Sigmoid colon (tissue), 7 donors: ENCODE results near the gene TBX15. TPM values are rescaled to one million over a fixed set of nuclear protein-coding genes. Genes with fewer than 3 reads are reported as not detected.
"Not testable (repeated sequence)": the region's sequence is repeated elsewhere in the genome, so short reads cannot be mapped to it uniquely, and the experiment has no call there.

Experiments
- DNase-seq: peaks from one replicate; pipeline ENCODE4 v3.0.0-alpha.2; 2019
- H3K27ac ChIP-seq, 4 donors: fragments of 200-600 bp; sonication (generic); one replicate each; pipeline ENCODE4 v1.5.1; 2016 to 2019; ENCODE audit warnings: mild to moderate bottlenecking in 1 of 4
- H3K27me3 ChIP-seq, 3 donors: fragments of 200-600 bp; sonication (generic); one replicate each; pipeline ENCODE4 v1.5.1; 2019; ENCODE audit warnings: mild to moderate bottlenecking in 1 of 3
- H3K36me3 ChIP-seq, 4 donors: fragments of 200-600 bp; sonication (generic); one replicate each; pipeline ENCODE4 v1.5.1; 2016 to 2019
- H3K4me1 ChIP-seq, 4 donors: fragments of 200-600 bp; sonication (generic); one replicate each; pipeline ENCODE4 v1.5.1; 2017 to 2019
- H3K4me3 ChIP-seq, 4 donors: fragments of 200-600 bp; sonication (generic); one replicate each; pipeline ENCODE4 v1.5.1; 2017 to 2019; ENCODE audit warnings: mild to moderate bottlenecking in 2 of 4, moderate library complexity in 1 of 4
- H3K9me3 ChIP-seq, 4 donors: fragments of 200-600 bp in 3 of 4; sonication (generic) in 3 of 4; one replicate each; pipeline versions ENCODE4 v1.5.1 to v1.6.1; 2013 to 2019
- CTCF ChIP-seq, 4 experiments: fragments of 450-650 bp in 3 of 4; fragments of 200-600 bp in 1 of 4; IDR thresholded peaks; one replicate each; pipeline ENCODE4 v1.5.1; 2016 to 2019; ENCODE audit warnings: antibody characterized with exemption in 4 of 4, mild to moderate bottlenecking in 3 of 4, moderate library complexity in 2 of 4
- EP300 ChIP-seq, 4 donors: sonication (generic); formaldehyde crosslinking; IDR thresholded peaks; one replicate each; pipeline ENCODE4 v1.6.1; 2017; ENCODE audit warnings: antibody characterized with exemption in 4 of 4
- POLR2A ChIP-seq, 2 donors: fragments of 450-650 bp; IDR thresholded peaks; one replicate each; pipeline ENCODE4 v1.6.1; 2016; ENCODE audit warnings: antibody characterized with exemption in 2 of 2, mild to moderate bottlenecking in 2 of 2, moderate library complexity in 2 of 2
- POLR2AphosphoS5 ChIP-seq, 4 donors: sonication (generic); formaldehyde crosslinking; IDR thresholded peaks; one replicate each; pipeline ENCODE4 v1.6.1; 2017; ENCODE audit warnings: antibody characterized with exemption in 4 of 4
- WGBS, 2 donors: extraction: QIAGEN DNeasy Blood & Tissue Kit; methylation state at CpG; one replicate each; pipeline ENCODE4 v1.1.7; 2013; 5-methylcytosine and 5-hydroxymethylcytosine counted together
- intact Hi-C: fragments of 100-400 bp; cut with DNase I; formaldehyde crosslinking; loops from one replicate; pipeline ENCODE4 v1.15.1; 2023
- polyA plus RNA-seq, 3 donors: library from polyadenylated mRNA; stranded (reverse); fragments of 200-250 nt; gene quantifications; one replicate each; pipeline ENCODE4 v1.2.3, GENCODE V29; 2013
- total RNA-seq, 4 donors: library from RNA; depleted of rRNA; stranded (reverse); fragments of >200 nt; gene quantifications; one replicate each; pipeline ENCODE4 v1.1.0, GENCODE V29; 2016
- donor health status: healthy with polysubstance abuse.
- donor health status: Bipolar disorder and iron deficiency.
- donor health status: healthy.

TBX15 gene
- total and polyA plus RNA-seq, 7 donors = under 0.01 to 0.28 (median 0.03) TPM; not detected in 2

DNA sequence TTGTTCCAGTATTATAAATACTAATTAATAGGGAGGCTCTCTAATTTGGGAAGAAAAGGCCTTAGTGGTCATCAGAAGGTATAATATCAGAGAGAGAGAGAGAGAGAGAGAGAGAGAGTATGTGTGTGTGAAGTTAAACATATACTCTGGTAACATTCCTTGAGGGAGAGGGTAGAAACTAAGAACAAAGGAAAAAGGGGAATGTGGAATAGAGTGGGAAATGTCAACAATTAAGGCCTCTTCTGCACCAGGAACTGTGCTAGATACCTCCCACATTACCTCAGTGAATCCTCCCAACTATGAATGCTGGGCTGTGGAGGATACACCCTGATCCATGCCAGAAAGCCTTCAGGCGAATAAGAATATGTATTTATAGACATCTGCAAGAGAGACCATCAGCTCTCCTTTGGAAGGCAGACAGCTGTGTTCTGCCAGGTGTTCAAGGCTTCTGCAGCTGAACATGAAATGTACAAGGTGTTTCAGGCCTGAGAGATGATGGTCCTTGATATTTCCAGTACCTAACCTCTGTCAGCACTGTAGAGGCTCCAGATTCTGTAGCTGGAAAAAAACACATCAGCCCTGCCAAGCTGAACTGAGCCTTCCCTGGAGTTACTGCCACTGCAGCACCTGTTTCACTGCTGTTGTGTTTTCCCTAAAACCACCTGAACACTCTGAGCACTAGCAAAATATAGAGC, 29.1 kb downstream of the TBX15 start:
- no peak overlapping the region for H3K27ac ChIP-seq
- no peaks in the 10 kb centered on the region for H3K36me3 ChIP-seq
- WGBS, 2 donors = 87 to 90% methylated on average over 1 of the region's 1 CpG
- no peaks in the 10 kb centered on the region for H3K9me3 ChIP-seq
- TF ChIP-seq EP300 (IDR thresholded peaks at IDR 0.05) (no peak), CTCF (IDR thresholded peaks at IDR 0.05) (no peak), POLR2A (IDR thresholded peaks at IDR 0.05) (no peak), POLR2AphosphoS5 (IDR thresholded peaks at IDR 0.05) (no peak)
- DNase-seq = no peak
- no peaks in the 10 kb centered on the region for H3K4me1 ChIP-seq
- intact Hi-C loops = no loop called here
- H3K27me3 ChIP-seq = peaks cover 0 to 4% (median 0%) of the 10 kb centered on the region in 3 donors
- no peak overlapping the region for H3K4me3 ChIP-seq

- H3K27me3 ChIP-seq = peaks cover 0 to 4% (median 0%) of the 10 kb centered on the region in 3 donors
- TF ChIP-seq EP300 (IDR thresholded peaks at IDR 0.05) (no peak), CTCF (IDR thresholded peaks at IDR 0.05) (no peak), POLR2AphosphoS5 (IDR thresholded peaks at IDR 0.05) (no peak), POLR2A (IDR thresholded peaks at IDR 0.05) (no peak)
- no peak overlapping the region for H3K4me3 ChIP-seq
- DNase-seq = no peak
- no peak overlapping the region for H3K27ac ChIP-seq
- no peaks in the 10 kb centered on the region for H3K4me1 ChIP-seq
- intact Hi-C loops = no loop called here
- WGBS, 2 donors = 61 to 73% methylated on average over 3 of the region's 3 CpGs
- no peaks in the 10 kb centered on the region for H3K9me3 ChIP-seq
- no peaks in the 10 kb centered on the region for H3K36me3 ChIP-seq
These were observed 30.0 kb downstream of the TBX15 start for GRCh38 chr1:118958140-118958539.

DNA sequence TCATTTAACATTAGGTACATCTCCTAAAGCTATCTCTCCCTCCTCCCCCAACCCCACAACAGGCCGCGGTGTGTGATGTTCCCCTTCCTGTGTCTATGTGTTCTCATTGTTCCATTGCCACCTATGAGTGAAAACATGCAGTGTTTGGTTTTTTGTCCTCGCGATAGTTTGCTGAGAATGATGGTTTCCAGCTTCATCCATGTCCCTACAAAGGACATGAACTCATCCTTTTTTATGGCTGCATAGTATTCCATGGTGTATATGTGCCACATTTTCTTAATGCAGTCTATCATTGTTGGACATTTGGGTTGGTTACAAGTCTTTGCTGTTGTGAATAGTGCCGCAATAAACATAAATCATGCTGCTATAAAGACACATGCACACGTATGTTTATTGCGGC, 30.6 kb downstream of the TBX15 start:
- H3K27me3 ChIP-seq, H3K4me3 ChIP-seq, H3K4me1 ChIP-seq, H3K9me3 ChIP-seq, DNase-seq, intact Hi-C loops, H3K27ac ChIP-seq, H3K36me3 ChIP-seq: not testable (repeated sequence)
- WGBS, 2 donors = 94 to 99% methylated on average over 7 of the region's 7 CpGs

DNA sequence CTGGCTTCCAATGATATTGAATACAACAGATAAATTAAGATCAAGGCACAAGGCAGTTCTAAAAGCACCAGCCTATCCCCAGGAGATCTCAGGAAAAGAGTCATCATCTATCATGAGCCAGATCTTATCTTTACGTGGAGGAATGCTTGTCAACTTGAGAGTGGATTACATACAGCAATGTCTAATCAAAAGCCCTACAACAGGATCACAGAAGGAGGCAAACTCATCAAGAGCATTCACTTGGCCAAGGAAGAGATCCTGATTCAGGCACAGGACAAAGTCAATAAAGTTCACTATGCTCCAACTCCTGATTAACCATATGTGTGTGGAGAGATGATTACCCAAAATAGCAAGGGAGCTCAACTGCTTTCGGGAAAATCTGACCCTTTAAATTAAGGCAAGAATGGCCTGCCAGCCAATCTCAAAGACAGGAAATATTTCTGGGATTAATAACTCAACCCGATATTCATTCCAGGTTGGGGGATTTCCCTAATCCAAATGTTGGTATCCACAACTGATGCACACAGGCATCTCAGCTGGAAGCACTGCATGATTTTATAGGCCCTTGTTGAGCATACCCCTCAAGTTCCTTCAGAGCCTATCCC, 33.7 kb downstream of the TBX15 start:
- 84 to 87% methylated on average over 3 of the region's 3 CpGs for WGBS, 2 donors

More for the DNA sequence above, 33.7 kb downstream of the TBX15 start:
- Histone ChIP-seq H3K27ac (no peak overlapping the region), H3K4me1 (no peaks in the 10 kb centered on the region), H3K4me3 (no peak overlapping the region), H3K27me3 (no peaks in the 10 kb centered on the region), H3K9me3 (no peaks in the 10 kb centered on the region), H3K36me3 (no peaks in the 10 kb centered on the region)
- intact Hi-C loops = no loop called here
- DNase-seq = no peak
- TF ChIP-seq EP300 (IDR thresholded peaks at IDR 0.05) (no peak), POLR2AphosphoS5 (IDR thresholded peaks at IDR 0.05) (no peak), CTCF (IDR thresholded peaks at IDR 0.05) (no peak), POLR2A (IDR thresholded peaks at IDR 0.05) (no peak)
